Hepatocyte (in vitro differentiated cells): ENCODE results near the gene MFSD6. TPM values are rescaled to one million over a fixed set of nuclear protein-coding genes. Genes with fewer than 3 reads are reported as not detected.

ENCODE experiments used
- DNase-seq: peaks from one replicate; pipeline ENCODE4 v3.0.0-alpha.2; 2016; ENCODE audit warnings: low spot score
- H2AFZ ChIP-seq: fragments of 200-600 bp; sonication (generic); 2 replicates; pipeline ENCODE4 v1.6.0; 2016; ENCODE audit warnings: antibody characterized with exemption, mild to moderate bottlenecking
- H3K27ac ChIP-seq: fragments of 200-600 bp; sonication (generic); 2 replicates; pipeline ENCODE4 v1.5.1; 2016; ENCODE audit warnings: mild to moderate bottlenecking
- H3K27me3 ChIP-seq: fragments of 200-600 bp; sonication (generic); 2 replicates; pipeline ENCODE4 v1.6.1; 2016
- H3K36me3 ChIP-seq: fragments of 200-600 bp; sonication (generic); replicated peaks from 2 replicates; pipeline ENCODE4 v1.5.1; 2016; ENCODE audit warnings: low read depth; ENCODE audit not compliant: insufficient read depth
- H3K4me1 ChIP-seq: fragments of 200-600 bp; sonication (generic); 2 replicates; pipeline ENCODE4 v1.5.1; 2016; ENCODE audit warnings: mild to moderate bottlenecking, moderate library complexity; ENCODE audit not compliant: insufficient read depth
- H3K4me2 ChIP-seq: fragments of 200-600 bp; sonication (generic); 2 replicates; pipeline ENCODE4 v1.6.0; 2016
- H3K4me3 ChIP-seq: fragments of 200-600 bp; sonication (generic); 2 replicates; pipeline ENCODE4 v1.5.1; 2016; ENCODE audit warnings: mild to moderate bottlenecking
- H3K79me2 ChIP-seq: fragments of 200-600 bp; sonication (generic); 2 replicates; pipeline ENCODE4 v1.6.0; 2017; ENCODE audit warnings: mild to moderate bottlenecking
- H3K9me2 ChIP-seq: fragments of 200-600 bp; sonication (generic); replicated peaks from 2 replicates; pipeline ENCODE4 v1.6.0; 2017; ENCODE audit warnings: mild to moderate bottlenecking; ENCODE audit not compliant: insufficient read depth
- H3K9me3 ChIP-seq: fragments of 200-600 bp; sonication (generic); 2 replicates; pipeline ENCODE4 v1.5.1; 2016; ENCODE audit warnings: low read depth, mild to moderate bottlenecking
- H4K20me1 ChIP-seq: fragments of 200-600 bp; sonication (generic); 2 replicates; pipeline ENCODE4 v1.6.0; 2016; ENCODE audit warnings: mild to moderate bottlenecking; ENCODE audit not compliant: insufficient read depth, poor library complexity, severe bottlenecking
- EZH2 ChIP-seq: fragments of 200-600 bp; sonication (generic); IDR thresholded peaks from 2 replicates; pipeline ENCODE4 v1.6.1; 2016; ENCODE audit warnings: antibody characterized with exemption, mild to moderate bottlenecking, borderline replicate concordance
- EZH2phosphoT487 ChIP-seq: fragments of 200-600 bp; sonication (generic); IDR thresholded peaks from one replicate; pipeline ENCODE4 v1.6.1; 2018; ENCODE audit warnings: antibody characterized with exemption, mild to moderate bottlenecking, low read depth, moderate library complexity; ENCODE audit not compliant: unreplicated experiment, severe bottlenecking
- WGBS: methylation state at CpG from one replicate; pipeline ENCODE4 v1.1.6; 2016; ENCODE audit warnings: low lambda C conversion rate; ENCODE audit errors: missing lambda C conversion rate; 5-methylcytosine and 5-hydroxymethylcytosine counted together
- polyA plus RNA-seq: library from polyadenylated mRNA; unstranded; fragments of >200 nt; fragmentation: Nextera tagmentation; extraction: Ambion mirVana; gene quantifications from 2 replicates; pipeline ENCODE4 v1.2.1, GENCODE V29; 2016
- total RNA-seq: library from RNA; depleted of rRNA; stranded (reverse); fragments of >200 nt; gene quantifications from 2 replicates; pipeline ENCODE4 v1.2.3, GENCODE V29; 2014
- TF ChIP-seq, protein P1 (sequence below): fragments of 200-600 bp; sonication (generic); IDR thresholded peaks from 2 replicates; pipeline ENCODE4 v1.5.1; 2016; ENCODE audit warnings: antibody characterized with exemption, mild to moderate bottlenecking; ENCODE audit not compliant: poor library complexity

MFSD6 gene
- total and polyA plus RNA-seq, 2 experiments from 2014 or later: 9.7 to 15.9 TPM

DNA sequence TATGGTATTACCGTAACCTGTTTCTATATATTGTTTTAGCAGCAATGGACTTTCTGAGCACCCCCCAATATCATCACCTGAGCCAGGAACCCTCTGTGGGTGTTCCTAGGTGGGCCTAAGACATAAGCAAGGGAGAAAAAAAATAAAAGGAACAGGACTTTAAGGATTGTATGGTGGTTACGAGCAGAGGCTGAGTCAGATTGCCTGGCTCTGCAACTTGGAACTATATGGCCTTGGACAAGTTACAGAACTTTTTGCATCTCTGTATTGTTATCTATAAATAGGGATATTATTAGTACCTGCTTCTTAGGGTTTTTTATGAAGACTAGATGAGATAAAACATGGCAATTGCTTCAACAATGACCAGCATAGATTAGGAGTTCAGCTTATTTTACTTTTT lies 34.9 kb downstream of the MFSD6 start:
- Histone ChIP-seq H3K4me3 (no peak overlapping the region), H3K4me2 (no peak overlapping the region), H3K9me2 (no peaks in the 10 kb centered on the region), H3K4me1 (no peaks in the 10 kb centered on the region), H4K20me1 (no peaks in the 10 kb centered on the region), H3K79me2 (peaks cover 9% of the 10 kb centered on the region), H3K9me3 (no peaks in the 10 kb centered on the region), H3K27me3 (no peaks in the 10 kb centered on the region), H3K27ac (no peak overlapping the region), H3K36me3 (no peaks in the 10 kb centered on the region), H2AFZ (no peak overlapping the region)
- TF ChIP-seq, protein P1, sequence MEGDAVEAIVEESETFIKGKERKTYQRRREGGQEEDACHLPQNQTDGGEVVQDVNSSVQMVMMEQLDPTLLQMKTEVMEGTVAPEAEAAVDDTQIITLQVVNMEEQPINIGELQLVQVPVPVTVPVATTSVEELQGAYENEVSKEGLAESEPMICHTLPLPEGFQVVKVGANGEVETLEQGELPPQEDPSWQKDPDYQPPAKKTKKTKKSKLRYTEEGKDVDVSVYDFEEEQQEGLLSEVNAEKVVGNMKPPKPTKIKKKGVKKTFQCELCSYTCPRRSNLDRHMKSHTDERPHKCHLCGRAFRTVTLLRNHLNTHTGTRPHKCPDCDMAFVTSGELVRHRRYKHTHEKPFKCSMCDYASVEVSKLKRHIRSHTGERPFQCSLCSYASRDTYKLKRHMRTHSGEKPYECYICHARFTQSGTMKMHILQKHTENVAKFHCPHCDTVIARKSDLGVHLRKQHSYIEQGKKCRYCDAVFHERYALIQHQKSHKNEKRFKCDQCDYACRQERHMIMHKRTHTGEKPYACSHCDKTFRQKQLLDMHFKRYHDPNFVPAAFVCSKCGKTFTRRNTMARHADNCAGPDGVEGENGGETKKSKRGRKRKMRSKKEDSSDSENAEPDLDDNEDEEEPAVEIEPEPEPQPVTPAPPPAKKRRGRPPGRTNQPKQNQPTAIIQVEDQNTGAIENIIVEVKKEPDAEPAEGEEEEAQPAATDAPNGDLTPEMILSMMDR: no peak
- TF ChIP-seq EZH2phosphoT487 (no peak), EZH2 (no peak)
- no peak for DNase-seq
- 91% methylated on average over 2 of the region's 2 CpGs for WGBS

DNA sequence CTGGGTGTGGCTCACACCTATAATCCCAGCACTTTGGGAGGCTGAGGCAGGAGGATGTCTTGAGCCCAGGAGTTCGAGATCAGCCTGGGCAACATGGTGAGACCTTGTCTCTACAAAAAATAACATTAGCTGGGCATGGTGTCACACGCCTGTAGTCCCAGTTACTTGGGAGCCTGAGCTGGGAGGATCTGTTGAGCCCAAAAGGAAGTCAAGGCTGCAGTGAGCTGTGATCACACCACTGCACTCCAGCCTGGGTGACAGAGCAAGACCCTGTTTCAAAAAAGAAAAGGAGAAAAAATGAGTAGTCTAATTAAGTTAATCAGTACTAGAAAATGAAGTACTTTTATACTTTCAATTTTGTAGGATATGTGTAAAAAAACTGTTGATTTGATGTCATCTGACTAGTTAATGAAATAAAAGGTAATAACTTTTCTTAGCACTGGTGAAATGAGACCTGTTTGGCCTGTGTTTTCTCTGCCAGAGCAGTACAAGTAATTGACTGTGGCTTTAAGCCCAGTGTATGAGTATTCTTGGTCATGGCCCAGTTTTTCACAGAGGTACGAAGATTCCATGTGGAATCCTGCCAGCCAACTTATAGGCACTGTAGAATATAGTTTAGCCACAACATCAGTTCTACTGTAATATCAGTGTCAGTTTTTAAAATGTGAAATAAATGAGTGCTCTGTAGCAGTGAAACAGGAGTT lies 35.8 kb downstream of the MFSD6 start:
- WGBS: 80% methylated on average over 3 of the region's 3 CpGs
- Histone ChIP-seq H3K27ac (peak overlapping the region; percentile 16), H3K36me3 (no peaks in the 10 kb centered on the region)

DNA sequence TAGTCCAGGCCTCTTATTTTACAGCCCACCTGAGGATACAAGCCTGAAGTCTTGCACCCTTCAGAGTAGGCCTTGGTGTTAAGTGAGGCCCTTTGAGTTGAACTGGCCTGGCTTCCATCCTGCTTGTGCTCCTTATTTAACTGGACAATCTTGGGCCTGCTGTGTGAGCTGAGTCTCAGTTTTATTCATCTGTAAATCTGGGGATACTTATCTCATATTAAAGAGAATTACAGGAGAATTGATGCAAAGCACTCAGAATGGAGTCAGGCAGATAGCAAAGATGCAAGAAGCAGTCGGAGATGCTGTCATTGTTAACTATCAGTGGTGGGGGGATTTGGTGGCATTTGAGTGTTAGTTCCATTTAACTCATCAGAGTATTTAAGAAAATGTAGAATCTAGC lies 36.8 kb downstream of the MFSD6 start:
- WGBS: 76% methylated on average over 1 of the region's 1 CpG
- Histone ChIP-seq H3K9me2 (no peaks in the 10 kb centered on the region), H3K27ac (no peak overlapping the region), H3K4me1 (no peaks in the 10 kb centered on the region), H3K36me3 (no peaks in the 10 kb centered on the region), H2AFZ (no peak overlapping the region), H3K4me2 (no peak overlapping the region), H3K4me3 (no peak overlapping the region), H3K27me3 (no peaks in the 10 kb centered on the region), H3K9me3 (no peaks in the 10 kb centered on the region), H4K20me1 (no peaks in the 10 kb centered on the region), H3K79me2 (peaks cover 9% of the 10 kb centered on the region)
- DNase-seq: no peak
- TF ChIP-seq EZH2phosphoT487: no peak
- no peak for TF ChIP-seq EZH2
- TF ChIP-seq, protein P1: no peak

More for the DNA sequence above, 35.8 kb downstream of the MFSD6 start:
- peak; percentile 30 for DNase-seq
- TF ChIP-seq EZH2: no peak
- TF ChIP-seq, protein P1: no peak
- no peak for TF ChIP-seq EZH2phosphoT487
- H3K4me3 ChIP-seq: no peak overlapping the region
- H4K20me1 ChIP-seq: no peaks in the 10 kb centered on the region
- H2AFZ ChIP-seq: no peak overlapping the region
- no peaks in the 10 kb centered on the region for H3K27me3 ChIP-seq
- H3K9me3 ChIP-seq: no peaks in the 10 kb centered on the region
- no peak overlapping the region for H3K4me2 ChIP-seq
- H3K4me1 ChIP-seq: no peaks in the 10 kb centered on the region
- no peaks in the 10 kb centered on the region for H3K9me2 ChIP-seq
- H3K79me2 ChIP-seq: peaks cover 9% of the 10 kb centered on the region

DNA sequence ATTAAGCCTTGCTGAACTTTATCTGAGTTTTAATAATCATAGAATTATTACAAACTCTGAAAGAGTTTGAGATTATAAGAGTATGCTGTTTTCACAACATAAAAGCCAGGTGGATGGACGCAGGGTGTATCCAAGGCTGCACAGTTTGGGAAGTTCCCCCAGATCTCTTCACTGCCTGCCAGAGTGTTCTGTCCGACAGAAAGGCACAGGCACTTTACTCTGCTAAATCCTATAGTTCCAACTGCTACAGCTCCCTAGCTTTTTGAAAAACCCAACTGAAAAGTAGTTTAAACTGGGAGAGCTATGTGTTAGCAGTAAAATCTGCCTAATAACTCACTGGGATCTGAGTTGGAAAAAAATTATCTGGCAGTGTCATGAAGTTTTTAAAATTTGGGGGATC lies 38.0 kb downstream of the MFSD6 start:
- Histone ChIP-seq H3K36me3 (no peaks in the 10 kb centered on the region), H2AFZ (no peak overlapping the region), H4K20me1 (no peaks in the 10 kb centered on the region), H3K9me2 (no peaks in the 10 kb centered on the region), H3K9me3 (no peaks in the 10 kb centered on the region), H3K4me1 (no peaks in the 10 kb centered on the region), H3K27me3 (no peaks in the 10 kb centered on the region), H3K79me2 (peaks cover 9% of the 10 kb centered on the region), H3K4me2 (no peak overlapping the region), H3K27ac (no peak overlapping the region), H3K4me3 (no peak overlapping the region)
- no peak for TF ChIP-seq EZH2phosphoT487
- TF ChIP-seq EZH2: no peak
- TF ChIP-seq, protein P1: no peak
- WGBS: 96% methylated on average over 2 of the region's 2 CpGs
- no peak for DNase-seq
